MM.1S (cell line): ENCODE results near the gene ZPBP.

ENCODE experiments used
- DNase-seq: peaks from one replicate; pipeline ENCODE4 v3.0.0-alpha.2; 2015
- H2AFZ ChIP-seq: fragments of 300-600 bp; sonication (generic); 2 replicates; pipeline ENCODE4 v1.6.0; 2016; ENCODE audit warnings: antibody characterized with exemption, low read length
- H3F3A ChIP-seq: fragments of 300-600 bp; sonication (generic); 2 replicates; pipeline ENCODE4 v1.6.1; 2016; ENCODE audit warnings: mild to moderate bottlenecking, antibody characterized with exemption, low read length, moderate library complexity, mixed read lengths; ENCODE audit not compliant: insufficient read depth
- H3K27ac ChIP-seq: fragments of 300-600 bp; sonication (generic); 2 replicates; pipeline ENCODE4 v1.5.1; 2016; ENCODE audit warnings: mild to moderate bottlenecking, low read length
- H3K27me3 ChIP-seq: fragments of 300-600 bp; sonication (generic); replicated peaks from 2 replicates; pipeline ENCODE4 v1.6.0; 2016; ENCODE audit warnings: low read length; ENCODE audit not compliant: insufficient read depth
- H3K36me3 ChIP-seq: fragments of 300-600 bp; sonication (generic); replicated peaks from 2 replicates; pipeline ENCODE4 v1.6.1; 2016; ENCODE audit warnings: mild to moderate bottlenecking, low read length, mixed read lengths; ENCODE audit not compliant: insufficient read depth
- H3K4me1 ChIP-seq: fragments of 300-600 bp; sonication (generic); 2 replicates; pipeline ENCODE4 v1.6.1; 2016; ENCODE audit warnings: low read length, mixed read lengths
- H3K4me2 ChIP-seq: fragments of 300-600 bp; sonication (generic); 2 replicates; pipeline ENCODE4 v1.6.0; 2016; ENCODE audit warnings: low read depth, low read length
- H3K4me3 ChIP-seq: fragments of 300-600 bp; sonication (generic); 2 replicates; pipeline ENCODE4 v1.5.1; 2016; ENCODE audit warnings: low read length, mixed read lengths
- H3K79me2 ChIP-seq: fragments of 300-600 bp; sonication (generic); 2 replicates; pipeline ENCODE4 v1.6.1; 2016; ENCODE audit warnings: mixed run types, low read length, mixed read lengths
- H3K9ac ChIP-seq: fragments of 300-600 bp; sonication (generic); 2 replicates; pipeline ENCODE4 v1.6.1; 2016; ENCODE audit warnings: low read length, mixed read lengths
- H3K9me2 ChIP-seq: fragments of 300-600 bp; sonication (generic); replicated peaks from 2 replicates; pipeline ENCODE4 v1.6.1; 2016; ENCODE audit warnings: mild to moderate bottlenecking, low read length, mixed read lengths; ENCODE audit not compliant: insufficient read depth
- H3K9me3 ChIP-seq: fragments of 300-600 bp; sonication (generic); replicated peaks from 2 replicates; pipeline ENCODE4 v1.6.1; 2016; ENCODE audit warnings: mild to moderate bottlenecking, low read length, mixed read lengths; ENCODE audit not compliant: insufficient read depth
- H4K20me1 ChIP-seq: fragments of 300-600 bp; sonication (generic); 2 replicates; pipeline ENCODE4 v1.6.1; 2016; ENCODE audit warnings: mild to moderate bottlenecking, low read length, moderate library complexity, mixed read lengths; ENCODE audit not compliant: insufficient read depth
- EZH2 ChIP-seq: fragments of 300-600 bp; sonication (generic); optimal IDR thresholded peaks from 2 replicates; pipeline ENCODE3; 2017; ENCODE audit warnings: low read depth, mild to moderate bottlenecking, antibody characterized with exemption, low read length, mixed read lengths
- EZH2phosphoT487 ChIP-seq: fragments of 300-600 bp; sonication (generic); IDR thresholded peaks from 2 replicates; pipeline ENCODE4 v1.6.1; 2018; ENCODE audit warnings: antibody characterized with exemption, low read length
- TF ChIP-seq, protein P1 (sequence below): fragments of 300-600 bp; sonication (generic); IDR thresholded peaks from 2 replicates; pipeline ENCODE4 v1.5.1; 2016; ENCODE audit warnings: antibody characterized with exemption, low read length, mixed read lengths

The ZPBP gene

DNA sequence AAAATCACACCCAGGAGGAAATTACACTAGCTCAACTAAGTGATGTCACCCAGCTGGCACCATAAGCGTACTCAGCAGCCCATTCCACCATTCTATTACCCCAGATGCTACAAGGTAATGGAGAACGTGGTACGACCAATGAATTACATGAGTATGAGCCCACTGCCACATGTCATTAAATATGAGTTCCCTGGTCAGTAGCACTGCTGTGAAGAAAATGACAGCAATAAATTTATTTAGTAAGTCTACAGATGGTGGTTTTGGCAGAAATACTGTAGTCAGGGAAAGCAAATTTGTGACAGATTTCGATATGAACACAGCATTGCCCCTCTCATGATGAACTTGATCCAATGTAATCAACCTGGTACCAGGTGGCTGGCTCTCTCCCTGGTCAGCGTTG is 165.4 kb downstream of the ZPBP start:
- Histone ChIP-seq H3K9ac (no peak overlapping the region), H3K27me3 (no peaks in the 10 kb centered on the region), H3K27ac (no peak overlapping the region), H3K4me1 (no peaks in the 10 kb centered on the region), H3K79me2 (no peaks in the 10 kb centered on the region), H3F3A (no peaks in the 10 kb centered on the region), H3K36me3 (no peaks in the 10 kb centered on the region), H3K9me2 (no peaks in the 10 kb centered on the region), H3K9me3 (no peaks in the 10 kb centered on the region), H2AFZ (no peak overlapping the region), H3K4me3 (no peak overlapping the region), H3K4me2 (no peak overlapping the region), H4K20me1 (no peaks in the 10 kb centered on the region)
- no peak for DNase-seq
- no peak for TF ChIP-seq EZH2phosphoT487
- TF ChIP-seq EZH2: no peak
- TF ChIP-seq, protein P1, sequence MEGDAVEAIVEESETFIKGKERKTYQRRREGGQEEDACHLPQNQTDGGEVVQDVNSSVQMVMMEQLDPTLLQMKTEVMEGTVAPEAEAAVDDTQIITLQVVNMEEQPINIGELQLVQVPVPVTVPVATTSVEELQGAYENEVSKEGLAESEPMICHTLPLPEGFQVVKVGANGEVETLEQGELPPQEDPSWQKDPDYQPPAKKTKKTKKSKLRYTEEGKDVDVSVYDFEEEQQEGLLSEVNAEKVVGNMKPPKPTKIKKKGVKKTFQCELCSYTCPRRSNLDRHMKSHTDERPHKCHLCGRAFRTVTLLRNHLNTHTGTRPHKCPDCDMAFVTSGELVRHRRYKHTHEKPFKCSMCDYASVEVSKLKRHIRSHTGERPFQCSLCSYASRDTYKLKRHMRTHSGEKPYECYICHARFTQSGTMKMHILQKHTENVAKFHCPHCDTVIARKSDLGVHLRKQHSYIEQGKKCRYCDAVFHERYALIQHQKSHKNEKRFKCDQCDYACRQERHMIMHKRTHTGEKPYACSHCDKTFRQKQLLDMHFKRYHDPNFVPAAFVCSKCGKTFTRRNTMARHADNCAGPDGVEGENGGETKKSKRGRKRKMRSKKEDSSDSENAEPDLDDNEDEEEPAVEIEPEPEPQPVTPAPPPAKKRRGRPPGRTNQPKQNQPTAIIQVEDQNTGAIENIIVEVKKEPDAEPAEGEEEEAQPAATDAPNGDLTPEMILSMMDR: no peak

DNA sequence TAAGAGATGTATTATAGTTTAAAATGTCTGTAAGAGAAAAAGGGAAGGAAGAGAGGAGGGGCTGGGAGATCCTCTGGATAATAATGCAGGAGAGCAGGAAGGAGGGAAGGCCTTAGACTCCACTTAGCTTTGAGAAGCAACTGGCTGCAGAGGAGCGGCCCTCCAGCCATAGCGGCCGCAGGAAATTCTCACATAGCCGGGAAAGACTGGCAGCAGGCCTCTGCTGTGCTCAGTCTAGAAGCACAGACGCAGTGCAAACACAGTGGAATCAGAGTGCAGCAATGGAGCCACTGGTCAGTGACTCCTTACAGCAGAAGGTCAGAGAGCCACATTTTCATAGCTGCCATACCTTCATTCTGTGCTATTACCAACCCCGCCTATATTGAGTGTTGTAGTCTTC is 166.3 kb downstream of the ZPBP start:
- Histone ChIP-seq H3K4me2 (no peak overlapping the region), H3K27ac (no peak overlapping the region), H3K4me3 (no peak overlapping the region), H3K27me3 (no peaks in the 10 kb centered on the region), H3K9ac (no peak overlapping the region), H3K79me2 (no peaks in the 10 kb centered on the region), H4K20me1 (no peaks in the 10 kb centered on the region), H3K9me2 (no peaks in the 10 kb centered on the region), H3K4me1 (no peaks in the 10 kb centered on the region), H3K9me3 (no peaks in the 10 kb centered on the region), H3F3A (no peaks in the 10 kb centered on the region), H2AFZ (no peak overlapping the region), H3K36me3 (no peaks in the 10 kb centered on the region)
- no peak for DNase-seq
- no peak for TF ChIP-seq EZH2
- TF ChIP-seq EZH2phosphoT487: no peak
- TF ChIP-seq, protein P1: no peak

- no peak overlapping the region for H2AFZ ChIP-seq
- no peaks in the 10 kb centered on the region for H3F3A ChIP-seq
- TF ChIP-seq EZH2phosphoT487: no peak
- no peak for TF ChIP-seq EZH2
- TF ChIP-seq, protein P1: no peak
- H3K9ac ChIP-seq: no peak overlapping the region
- H3K9me2 ChIP-seq: no peaks in the 10 kb centered on the region
- no peak overlapping the region for H3K27ac ChIP-seq
- no peaks in the 10 kb centered on the region for H3K27me3 ChIP-seq
- H3K4me3 ChIP-seq: no peak overlapping the region
- no peaks in the 10 kb centered on the region for H3K4me1 ChIP-seq
- no peaks in the 10 kb centered on the region for H3K79me2 ChIP-seq
- no peaks in the 10 kb centered on the region for H4K20me1 ChIP-seq
- DNase-seq: no peak
- H3K36me3 ChIP-seq: no peaks in the 10 kb centered on the region
- H3K4me2 ChIP-seq: no peak overlapping the region
- no peaks in the 10 kb centered on the region for H3K9me3 ChIP-seq
These were observed 181.1 kb downstream of the ZPBP start for GRCh38 chr7:49911909-49912308.
